ENCODE results near the gene TAX1BP3. TPM values are rescaled to one million over a fixed set of nuclear protein-coding genes. Genes with fewer than 3 reads are reported as not detected.
A peak's percentile ranks its signal among the peaks of the same experiment; 100 is the strongest.

TAX1BP3 gene, protein sequence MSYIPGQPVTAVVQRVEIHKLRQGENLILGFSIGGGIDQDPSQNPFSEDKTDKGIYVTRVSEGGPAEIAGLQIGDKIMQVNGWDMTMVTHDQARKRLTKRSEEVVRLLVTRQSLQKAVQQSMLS
- total RNA-seq (2014; rRNA removed; shearing (Covaris generic)) (113 and 134 TPM in 2 replicates), polyA plus RNA-seq (2016; fragmentation: Nextera tagmentation; extraction: Ambion mirVana) (93.0 and 98.7 TPM in 2 replicates)
- long read RNA-seq, transcript TAX1BP3-201 (4 exons, 1,377 nt), result major isoform, 7 of 7 reads
- long read RNA-seq, partial matches to known transcripts, result 0 of 7 reads
- long read RNA-seq, other reads (novel, unspliced or antisense), result 0 of 7 reads

- H3K27ac Mint-ChIP-seq, result peak within 1 kb of the TSS; percentile 96
- peaks cover 23% of the 10 kb centered on the region; the same call in 2 of the 3 replicates for H3K36me3 Mint-ChIP-seq (ENCODE audit: low read depth)
- peak; percentile 99 for DNase-seq (ENCODE audit: low spot score)
- no peaks in the 10 kb centered on the region for H3K36me3 ChIP-seq (ENCODE audit: insufficient read depth)
- H4K20me1 ChIP-seq (replicated peaks; ENCODE audit: insufficient read depth), result peaks cover 14% of the 10 kb centered on the region
- peak within 1 kb of the TSS; percentile 99 for H3K4me3 ChIP-seq
- H3K4me1 Mint-ChIP-seq, result peaks cover 24% of the 10 kb centered on the region
- no peaks in the 10 kb centered on the region; the same call in 2 of the 3 replicates for H3K9me3 Mint-ChIP-seq
- H3K4me2 ChIP-seq, result peak within 1 kb of the TSS; percentile 99
- peak; percentile 98 for TF ChIP-seq POLR2AphosphoS5 (IDR thresholded peaks at IDR 0.05; ENCODE audit: low read depth)
- TF ChIP-seq, protein P1, sequence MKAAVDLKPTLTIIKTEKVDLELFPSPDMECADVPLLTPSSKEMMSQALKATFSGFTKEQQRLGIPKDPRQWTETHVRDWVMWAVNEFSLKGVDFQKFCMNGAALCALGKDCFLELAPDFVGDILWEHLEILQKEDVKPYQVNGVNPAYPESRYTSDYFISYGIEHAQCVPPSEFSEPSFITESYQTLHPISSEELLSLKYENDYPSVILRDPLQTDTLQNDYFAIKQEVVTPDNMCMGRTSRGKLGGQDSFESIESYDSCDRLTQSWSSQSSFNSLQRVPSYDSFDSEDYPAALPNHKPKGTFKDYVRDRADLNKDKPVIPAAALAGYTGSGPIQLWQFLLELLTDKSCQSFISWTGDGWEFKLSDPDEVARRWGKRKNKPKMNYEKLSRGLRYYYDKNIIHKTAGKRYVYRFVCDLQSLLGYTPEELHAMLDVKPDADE (IDR thresholded peaks at IDR 0.05), result 0 out of 2 replicates have a peak, but pooled peaks have one; percentile 35
- TF ChIP-seq EZH2phosphoT487 (IDR thresholded peaks at IDR 0.05; ENCODE audit: unreplicated experiment), result no peak
- H3K79me2 ChIP-seq (replicated peaks; ENCODE audit: insufficient read depth), result peaks cover 41% of the 10 kb centered on the region
- H3F3A ChIP-seq (replicated peaks; ENCODE audit: low read depth), result peaks cover 21% of the 10 kb centered on the region; the same call in 1 of the 2 replicates
- H3K4me1 ChIP-seq (ENCODE audit: insufficient read depth), result peaks cover 7% of the 10 kb centered on the region; the same call in 1 of the 2 replicates
- H3K27me3 Mint-ChIP-seq (ENCODE audit: insufficient read depth, low read depth, poor library complexity), result peaks cover 21% of the 10 kb centered on the region
- no peaks in the 10 kb centered on the region for H3K9me2 ChIP-seq (ENCODE audit: insufficient read depth)
- H3K4me3 Mint-ChIP-seq, result peak within 1 kb of the TSS; percentile 100
- H2AFZ ChIP-seq, result peak within 1 kb of the TSS; percentile 52; the same call in 1 of the 2 replicates
- peak within 1 kb of the TSS; percentile 98 for H3K27ac ChIP-seq (ENCODE audit: low read depth)
- H3K27me3 ChIP-seq (ENCODE audit: insufficient read depth), result no peaks in the 10 kb centered on the region
- peak; percentile 93 for ATAC-seq
These were observed at the start of gene TAX1BP3, which contains the start of gene EMC6 for GRCh38 chr17:3668279-3669084. TAX1BP3 (minus strand) TSS chr17:3668578; CDS start chr17:3668526, 52 bp downstream. EMC6 (plus strand) TSS chr17:3668812; CDS start chr17:3669147, 335 bp downstream.

DNA sequence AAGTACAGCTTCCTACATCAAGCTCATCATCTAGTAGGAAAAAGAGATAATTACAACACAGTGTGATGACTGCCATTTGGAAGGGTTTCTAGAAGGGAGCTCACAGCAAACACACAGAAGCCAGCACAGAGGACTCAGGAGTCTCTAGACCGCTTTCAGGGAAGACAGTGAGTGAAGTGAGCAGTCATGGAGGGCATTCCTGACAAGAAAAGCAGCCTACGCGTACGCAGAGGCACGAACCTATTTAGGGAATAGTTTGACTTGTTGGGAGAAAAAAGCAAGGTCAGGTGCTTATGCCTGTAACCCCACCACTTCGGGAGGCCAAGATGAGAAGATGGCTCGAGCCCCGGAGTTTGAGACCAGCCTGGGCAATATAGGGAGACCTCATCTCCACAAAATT is 46.9 kb upstream of the TAX1BP3 start:
- no peaks in the 10 kb centered on the region; the same call in 1 of the 3 replicates for H3K4me1 Mint-ChIP-seq

More for the DNA sequence above, 46.9 kb upstream of the TAX1BP3 start:
- Histone ChIP-seq H3K27ac (ENCODE audit: low read depth) (no peak overlapping the region), H2AFZ (no peak overlapping the region), H3K27me3 (ENCODE audit: insufficient read depth) (no peaks in the 10 kb centered on the region), H3K4me2 (no peak overlapping the region), H3K4me1 (ENCODE audit: insufficient read depth) (no peaks in the 10 kb centered on the region), H3K79me2 (replicated peaks; ENCODE audit: insufficient read depth) (no peaks in the 10 kb centered on the region), H3K4me3 (no peak overlapping the region), H3K36me3 (ENCODE audit: insufficient read depth) (peaks cover 18% of the 10 kb centered on the region), H3F3A (replicated peaks; ENCODE audit: low read depth) (0 out of 2 replicates have a peak, but pooled peaks cover 4% of the 10 kb centered on the region), H4K20me1 (replicated peaks; ENCODE audit: insufficient read depth) (peaks cover 5% of the 10 kb centered on the region; the same call in 1 of the 2 replicates), H3K9me2 (ENCODE audit: insufficient read depth) (no peaks in the 10 kb centered on the region)
- Mint-ChIP-seq H3K9me3 (no peaks in the 10 kb centered on the region), H3K27ac (no peak overlapping the region), H3K36me3 (ENCODE audit: low read depth) (peaks cover 43% of the 10 kb centered on the region), H3K27me3 (ENCODE audit: insufficient read depth, low read depth, poor library complexity) (no peaks in the 10 kb centered on the region), H3K4me3 (no peak overlapping the region)
- DNase-seq (ENCODE audit: low spot score), result no peak
- ATAC-seq, result no peak
- TF ChIP-seq NANOG (IDR thresholded peaks at IDR 0.05; ENCODE audit: borderline replicate concordance) (no peak), ZNF331 (CRISPR knock-in tag; IDR thresholded peaks at IDR 0.05; ENCODE audit: low read depth) (no peak), POLR2AphosphoS5 (IDR thresholded peaks at IDR 0.05; ENCODE audit: low read depth) (no peak), EZH2phosphoT487 (IDR thresholded peaks at IDR 0.05; ENCODE audit: unreplicated experiment) (no peak), CREB1 (CRISPR knock-in tag; IDR thresholded peaks at IDR 0.05; ENCODE audit: low read depth) (no peak), JUNB (IDR thresholded peaks at IDR 0.05; ENCODE audit: unreplicated experiment) (no peak), ZNF114 (CRISPR knock-in tag; IDR thresholded peaks at IDR 0.05) (no peak)
- TF ChIP-seq, protein P1 (IDR thresholded peaks at IDR 0.05), result no peak
- TF ChIP-seq, protein P2, sequence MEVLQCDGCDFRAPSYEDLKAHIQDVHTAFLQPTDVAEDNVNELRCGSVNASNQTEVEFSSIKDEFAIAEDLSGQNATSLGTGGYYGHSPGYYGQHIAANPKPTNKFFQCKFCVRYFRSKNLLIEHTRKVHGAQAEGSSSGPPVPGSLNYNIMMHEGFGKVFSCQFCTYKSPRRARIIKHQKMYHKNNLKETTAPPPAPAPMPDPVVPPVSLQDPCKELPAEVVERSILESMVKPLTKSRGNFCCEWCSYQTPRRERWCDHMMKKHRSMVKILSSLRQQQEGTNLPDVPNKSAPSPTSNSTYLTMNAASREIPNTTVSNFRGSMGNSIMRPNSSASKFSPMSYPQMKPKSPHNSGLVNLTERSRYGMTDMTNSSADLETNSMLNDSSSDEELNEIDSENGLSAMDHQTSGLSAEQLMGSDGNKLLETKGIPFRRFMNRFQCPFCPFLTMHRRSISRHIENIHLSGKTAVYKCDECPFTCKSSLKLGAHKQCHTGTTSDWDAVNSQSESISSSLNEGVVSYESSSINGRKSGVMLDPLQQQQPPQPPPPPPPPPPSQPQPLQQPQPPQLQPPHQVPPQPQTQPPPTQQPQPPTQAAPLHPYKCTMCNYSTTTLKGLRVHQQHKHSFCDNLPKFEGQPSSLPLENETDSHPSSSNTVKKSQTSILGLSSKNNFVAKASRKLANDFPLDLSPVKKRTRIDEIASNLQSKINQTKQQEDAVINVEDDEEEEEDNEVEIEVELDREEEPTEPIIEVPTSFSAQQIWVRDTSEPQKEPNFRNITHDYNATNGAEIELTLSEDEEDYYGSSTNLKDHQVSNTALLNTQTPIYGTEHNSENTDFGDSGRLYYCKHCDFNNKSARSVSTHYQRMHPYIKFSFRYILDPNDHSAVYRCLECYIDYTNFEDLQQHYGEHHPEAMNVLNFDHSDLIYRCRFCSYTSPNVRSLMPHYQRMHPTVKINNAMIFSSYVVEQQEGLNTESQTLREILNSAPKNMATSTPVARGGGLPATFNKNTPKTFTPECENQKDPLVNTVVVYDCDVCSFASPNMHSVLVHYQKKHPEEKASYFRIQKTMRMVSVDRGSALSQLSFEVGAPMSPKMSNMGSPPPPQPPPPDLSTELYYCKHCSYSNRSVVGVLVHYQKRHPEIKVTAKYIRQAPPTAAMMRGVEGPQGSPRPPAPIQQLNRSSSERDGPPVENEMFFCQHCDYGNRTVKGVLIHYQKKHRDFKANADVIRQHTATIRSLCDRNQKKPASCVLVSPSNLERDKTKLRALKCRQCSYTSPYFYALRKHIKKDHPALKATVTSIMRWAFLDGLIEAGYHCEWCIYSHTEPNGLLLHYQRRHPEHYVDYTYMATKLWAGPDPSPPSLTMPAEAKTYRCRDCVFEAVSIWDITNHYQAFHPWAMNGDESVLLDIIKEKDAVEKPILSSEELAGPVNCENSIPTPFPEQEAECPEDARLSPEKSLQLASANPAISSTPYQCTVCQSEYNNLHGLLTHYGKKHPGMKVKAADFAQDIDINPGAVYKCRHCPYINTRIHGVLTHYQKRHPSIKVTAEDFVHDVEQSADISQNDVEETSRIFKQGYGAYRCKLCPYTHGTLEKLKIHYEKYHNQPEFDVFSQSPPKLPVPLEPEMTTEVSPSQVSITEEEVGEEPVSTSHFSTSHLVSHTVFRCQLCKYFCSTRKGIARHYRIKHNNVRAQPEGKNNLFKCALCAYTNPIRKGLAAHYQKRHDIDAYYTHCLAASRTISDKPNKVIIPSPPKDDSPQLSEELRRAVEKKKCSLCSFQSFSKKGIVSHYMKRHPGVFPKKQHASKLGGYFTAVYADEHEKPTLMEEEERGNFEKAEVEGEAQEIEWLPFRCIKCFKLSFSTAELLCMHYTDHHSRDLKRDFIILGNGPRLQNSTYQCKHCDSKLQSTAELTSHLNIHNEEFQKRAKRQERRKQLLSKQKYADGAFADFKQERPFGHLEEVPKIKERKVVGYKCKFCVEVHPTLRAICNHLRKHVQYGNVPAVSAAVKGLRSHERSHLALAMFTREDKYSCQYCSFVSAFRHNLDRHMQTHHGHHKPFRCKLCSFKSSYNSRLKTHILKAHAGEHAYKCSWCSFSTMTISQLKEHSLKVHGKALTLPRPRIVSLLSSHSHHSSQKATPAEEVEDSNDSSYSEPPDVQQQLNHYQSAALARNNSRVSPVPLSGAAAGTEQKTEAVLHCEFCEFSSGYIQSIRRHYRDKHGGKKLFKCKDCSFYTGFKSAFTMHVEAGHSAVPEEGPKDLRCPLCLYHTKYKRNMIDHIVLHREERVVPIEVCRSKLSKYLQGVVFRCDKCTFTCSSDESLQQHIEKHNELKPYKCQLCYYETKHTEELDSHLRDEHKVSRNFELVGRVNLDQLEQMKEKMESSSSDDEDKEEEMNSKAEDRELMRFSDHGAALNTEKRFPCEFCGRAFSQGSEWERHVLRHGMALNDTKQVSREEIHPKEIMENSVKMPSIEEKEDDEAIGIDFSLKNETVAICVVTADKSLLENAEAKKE (CRISPR knock-in tag; IDR thresholded peaks at IDR 0.05), result no peak

Measured in GM23338 (cell line).